H4 (cell line): Measurements from ENCODE around the gene ATG5. TPM values are rescaled to one million over a fixed set of nuclear protein-coding genes. Genes with fewer than 3 reads are reported as not detected.
"Not testable (repeated sequence)": the region's sequence is repeated elsewhere in the genome, so short reads cannot be mapped to it uniquely, and the experiment has no call there.

Experiments used
- DNase-seq: peaks from one replicate; pipeline ENCODE4 v3.0.0-alpha.2; 2015; ENCODE audit warnings: low spot score
- total RNA-seq: library from RNA; depleted of rRNA; stranded (reverse); fragments of >200 nt; shearing (Covaris generic); gene quantifications from 2 replicates; pipeline ENCODE4 v1.2.3, GENCODE V29; 2014

The ATG5 gene
- total RNA-seq, 1 experiment from 2014 or later, result 42.5 TPM

- peak; percentile 9 for DNase-seq
These were observed 15.7 kb downstream of the ATG5 start for GRCh38 chr6:106309766-106310373.

- DNase-seq, result no peak
These were observed 16.6 kb downstream of the ATG5 start for GRCh38 chr6:106308985-106309384.

GRCh38 chr6:106305740-106306139 is 19.8 kb downstream of the ATG5 start:
- no peak for DNase-seq

- peak; percentile 24 for DNase-seq
These were observed 24.6 kb downstream of the ATG5 start for GRCh38 chr6:106300944-106301343.

GRCh38 chr6:106300020-106300780 is 25.4 kb downstream of the ATG5 start:
- no peak for DNase-seq

GRCh38 chr6:106293116-106293515 is 32.4 kb downstream of the ATG5 start:
- no peak for DNase-seq

GRCh38 chr6:106290954-106291353 is 34.6 kb downstream of the ATG5 start:
- DNase-seq, result no peak

GRCh38 chr6:106290032-106290431 is 35.5 kb downstream of the ATG5 start:
- DNase-seq, result no peak

GRCh38 chr6:106287215-106287614 is 38.3 kb downstream of the ATG5 start:
- DNase-seq, result no peak

GRCh38 chr6:106286746-106287145 is 38.8 kb downstream of the ATG5 start:
- no peak for DNase-seq

- no peak for DNase-seq
These were observed 42.1 kb downstream of the ATG5 start for GRCh38 chr6:106283481-106283880.

GRCh38 chr6:106281661-106282060 is 43.9 kb downstream of the ATG5 start:
- no peak for DNase-seq

GRCh38 chr6:106281088-106281487 is 44.5 kb downstream of the ATG5 start:
- DNase-seq, result no peak

GRCh38 chr6:106279179-106279578 is 46.4 kb downstream of the ATG5 start:
- peak; percentile 71 for DNase-seq

GRCh38 chr6:106275692-106276091 is 49.9 kb downstream of the ATG5 start:
- peak; percentile 85 for DNase-seq

GRCh38 chr6:106273087-106273486 is 52.5 kb downstream of the ATG5 start:
- no peak for DNase-seq

- no peak for DNase-seq
These were observed 53.3 kb downstream of the ATG5 start for GRCh38 chr6:106272287-106272686.

- no peak for DNase-seq
These were observed 55.1 kb downstream of the ATG5 start for GRCh38 chr6:106270414-106270813.

- DNase-seq, result not testable (repeated sequence)
These were observed 56.2 kb downstream of the ATG5 start for GRCh38 chr6:106269268-106269919.

- not testable (repeated sequence) for DNase-seq
These were observed 57.1 kb downstream of the ATG5 start for GRCh38 chr6:106268500-106268899.

GRCh38 chr6:106264433-106264832 is 61.1 kb downstream of the ATG5 start:
- not testable (repeated sequence) for DNase-seq

- DNase-seq, result not testable (repeated sequence)
These were observed 65.8 kb downstream of the ATG5 start for GRCh38 chr6:106259748-106260147.

- DNase-seq, result no peak
These were observed 66.8 kb downstream of the ATG5 start for GRCh38 chr6:106258726-106259125.
